ENCODE data around the gene KIAA1755. TPM values are rescaled to one million over a fixed set of nuclear protein-coding genes. Genes with fewer than 3 reads are reported as not detected.

KIAA1755 gene
- total and polyA plus RNA-seq, 2 donors (not counting 1 experiment from before 2014, with no cell fraction given), result not detected

GRCh38 chr20:38272398-38272797 is 11.9 kb upstream of the KIAA1755 start:
- H3K4me3 Mint-ChIP-seq, result no peak overlapping the region
- Histone ChIP-seq H2AFZ (ENCODE audit: insufficient read depth, low read depth, low read length, poor library complexity, severe bottlenecking) (no peak overlapping the region), H3K79me2 (ENCODE audit: control insufficient read depth, insufficient read depth, low read length) (no peaks in the 10 kb centered on the region), H3K4me2 (replicated peaks; ENCODE audit: low read depth, low read length, poor library complexity, severe bottlenecking) (no peak overlapping the region), H3K4me3 (ENCODE audit: control extremely low read depth in 1 of 5, extremely low read depth in 1 of 5, insufficient read depth in 1 of 5, low read depth in 2 of 5, low read length in 4 of 5) (no peak overlapping the region), H3K27me3 (replicated peaks in 1 of 4; ENCODE audit: control extremely low read depth in 1 of 4, control insufficient read depth in 3 of 4, insufficient read depth in 4 of 4, low read length in 3 of 4) (peaks cover 0 to 3% (median 0%) of the 10 kb centered on the region in 4 experiments), H4K20me1 (ENCODE audit: control insufficient read depth, insufficient read depth, low read length, poor library complexity, severe bottlenecking) (no peaks in the 10 kb centered on the region), H3K36me3 (replicated peaks in 1 of 2; ENCODE audit: control extremely low read depth in 1 of 2, control insufficient read depth in 1 of 2, extremely low read depth in 1 of 2, insufficient read depth in 2 of 2, low read length in 1 of 2) (no peaks in the 10 kb centered on the region), H3K27ac (ENCODE audit: low read length in 2 of 2) (no peak overlapping the region), H3K9ac (ENCODE audit: low read length) (no peak overlapping the region), H3K9me3 (ENCODE audit: control extremely low read depth in 1 of 3, control insufficient read depth in 2 of 3, insufficient read depth in 1 of 3, low read length in 2 of 3) (peaks cover 0 to 6% (median 0%) of the 10 kb centered on the region in 3 donors), H3K4me1 (ENCODE audit: control insufficient read depth in 2 of 2, insufficient read depth in 2 of 2, low read length in 2 of 2) (no peaks in the 10 kb centered on the region)
- DNase-seq (no peak), ATAC-seq (ENCODE audit: low read depth) (no peak)
- peaks cover 23% of the 10 kb centered on the region for H3K27me3 Mint-ChIP-seq
- WGBS (ENCODE audit: insufficient coverage), result 91% methylated on average over 2 of the region's 2 CpGs
- no peaks in the 10 kb centered on the region for H3K9me3 Mint-ChIP-seq (ENCODE audit: insufficient read depth)
- intact Hi-C loops (cut with micrococcal nuclease), result no loop called here
- no peak overlapping the region for H3K27ac Mint-ChIP-seq
- no peaks in the 10 kb centered on the region for H3K4me1 Mint-ChIP-seq
- CTCF ChIA-PET, result no interaction called here
- POLR2A ChIA-PET, result no interaction called here
- TF ChIP-seq CTCF (IDR thresholded peaks at IDR 0.05) (no peak), EZH2 (IDR thresholded peaks at IDR 0.05; ENCODE audit: borderline replicate concordance, insufficient read depth, low read depth, low read length, poor library complexity, severe bottlenecking) (no peak)

DNA sequence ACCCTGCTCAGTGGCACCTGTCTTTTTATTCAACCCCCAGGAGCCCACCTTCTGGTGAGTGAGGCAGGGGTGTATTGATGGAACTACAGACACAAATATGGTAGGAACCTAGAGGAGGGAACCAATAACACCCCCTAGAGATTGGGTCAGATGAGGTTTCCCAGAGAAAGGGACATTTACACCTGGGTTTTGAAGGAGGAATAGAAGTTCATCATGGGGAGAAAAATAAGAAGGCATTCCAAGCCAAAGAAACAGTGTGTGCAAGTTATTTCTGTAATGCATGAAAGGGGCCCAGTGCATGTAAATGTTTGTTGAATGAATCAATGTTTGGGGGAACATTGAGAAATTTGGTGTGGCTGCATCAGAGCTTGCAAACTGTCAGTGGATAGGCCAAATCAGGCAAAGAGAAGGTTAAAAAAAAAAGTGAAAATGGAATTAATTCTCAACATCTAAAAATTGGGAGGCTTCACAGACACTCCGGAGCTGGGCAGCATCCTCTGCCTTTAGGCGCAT is 11.1 kb upstream of the KIAA1755 start:
- WGBS (ENCODE audit: insufficient coverage), result 95% methylated on average over 2 of the region's 2 CpGs
- peaks cover 0 to 6% (median 0%) of the 10 kb centered on the region in 3 donors for H3K9me3 ChIP-seq (ENCODE audit: control extremely low read depth in 1 of 3, control insufficient read depth in 2 of 3, insufficient read depth in 1 of 3, low read length in 2 of 3)
- DNase-seq (no peak), ATAC-seq (ENCODE audit: low read depth) (no peak)
- H3K36me3 ChIP-seq (replicated peaks in 1 of 2; ENCODE audit: control extremely low read depth in 1 of 2, control insufficient read depth in 1 of 2, extremely low read depth in 1 of 2, insufficient read depth in 2 of 2, low read length in 1 of 2), result no peaks in the 10 kb centered on the region
- H3K27ac ChIP-seq (ENCODE audit: low read length in 2 of 2), result no peak overlapping the region
- no peak overlapping the region for H2AFZ ChIP-seq (ENCODE audit: insufficient read depth, low read depth, low read length, poor library complexity, severe bottlenecking)
- peaks cover 23% of the 10 kb centered on the region for H3K27me3 Mint-ChIP-seq
- no peak overlapping the region for H3K27ac Mint-ChIP-seq
- TF ChIP-seq EZH2 (IDR thresholded peaks at IDR 0.05; ENCODE audit: borderline replicate concordance, insufficient read depth, low read depth, low read length, poor library complexity, severe bottlenecking) (no peak), CTCF (IDR thresholded peaks at IDR 0.05) (no peak)
- no peaks in the 10 kb centered on the region for H3K79me2 ChIP-seq (ENCODE audit: control insufficient read depth, insufficient read depth, low read length)
- intact Hi-C loops (cut with micrococcal nuclease), result no loop called here
- H3K4me3 Mint-ChIP-seq, result no peak overlapping the region
- H3K4me1 Mint-ChIP-seq, result no peaks in the 10 kb centered on the region
- H3K4me3 ChIP-seq (ENCODE audit: control extremely low read depth in 1 of 5, extremely low read depth in 1 of 5, insufficient read depth in 1 of 5, low read depth in 2 of 5, low read length in 4 of 5), result no peak overlapping the region
- no peaks in the 10 kb centered on the region for H3K9me3 Mint-ChIP-seq (ENCODE audit: insufficient read depth)
- H3K9ac ChIP-seq (ENCODE audit: low read length), result no peak overlapping the region
- no peak overlapping the region for H3K4me2 ChIP-seq (replicated peaks; ENCODE audit: low read depth, low read length, poor library complexity, severe bottlenecking)
- POLR2A ChIA-PET, result no interaction called here
- H4K20me1 ChIP-seq (ENCODE audit: control insufficient read depth, insufficient read depth, low read length, poor library complexity, severe bottlenecking), result no peaks in the 10 kb centered on the region
- CTCF ChIA-PET, result no interaction called here
- H3K4me1 ChIP-seq (ENCODE audit: control insufficient read depth in 2 of 2, insufficient read depth in 2 of 2, low read length in 2 of 2), result no peaks in the 10 kb centered on the region
- peaks cover 0 to 3% (median 0%) of the 10 kb centered on the region in 4 experiments for H3K27me3 ChIP-seq (replicated peaks in 1 of 4; ENCODE audit: control extremely low read depth in 1 of 4, control insufficient read depth in 3 of 4, insufficient read depth in 4 of 4, low read length in 3 of 4)
